BJ (cell line): ENCODE results near the gene NEK5. TPM values are rescaled to one million over a fixed set of nuclear protein-coding genes. Genes with fewer than 3 reads are reported as not detected.
"Not testable (repeated sequence)": the region's sequence is repeated elsewhere in the genome, so short reads cannot be mapped to it uniquely, and the experiment has no call there.

Source experiments
- CTCF ChIA-PET: fragments of 350-600 bp; formaldehyde crosslinking; extraction: SDS; loops from one replicate; lab custom pipeline; 2021; ENCODE audit warnings: antibody characterized with exemption, inconsistent platforms; lab: Yijun Ruan, JAX
- POLR2A ChIA-PET: fragments of 300-600 bp; sonication (Branson Sonifier 250); formaldehyde crosslinking; extraction: SDS; loops from one replicate; lab custom pipeline; 2021; ENCODE audit warnings: antibody characterized with exemption; lab: Charles Lee
- DNase-seq: peaks from one replicate; pipeline ENCODE4 v3.0.0-alpha.2; 2011; ENCODE audit warnings: low read depth
- H3K27me3 ChIP-seq: 2 replicates; pipeline ENCODE4 v1.6.0; 2011; ENCODE audit warnings: low read length; ENCODE audit not compliant: control insufficient read depth, insufficient read depth
- H3K36me3 ChIP-seq: 2 replicates; pipeline ENCODE4 v1.5.1; 2011; ENCODE audit warnings: low read length; ENCODE audit not compliant: control insufficient read depth, insufficient read depth
- H3K4me3 ChIP-seq: 2 replicates; pipeline ENCODE4 v1.5.1; 2011; ENCODE audit warnings: low read depth, mild to moderate bottlenecking, control low read depth, low read length
- polyA plus RNA-seq: library from polyadenylated mRNA; depleted of rRNA; stranded (reverse); fragments of >200 nt; gene quantifications from 2 replicates; pipeline ENCODE4 v1.2.3, GENCODE V29; 2011
- TF ChIP-seq, protein P1 (sequence below): IDR thresholded peaks from 2 replicates; pipeline ENCODE4 v1.5.1; 2011; ENCODE audit warnings: low read depth, mild to moderate bottlenecking, control low read depth, inconsistent platforms, low read length, moderate library complexity; ENCODE audit not compliant: insufficient read depth

Gene NEK5
- polyA plus RNA-seq, 1 experiment, result 0.04 TPM

DNA sequence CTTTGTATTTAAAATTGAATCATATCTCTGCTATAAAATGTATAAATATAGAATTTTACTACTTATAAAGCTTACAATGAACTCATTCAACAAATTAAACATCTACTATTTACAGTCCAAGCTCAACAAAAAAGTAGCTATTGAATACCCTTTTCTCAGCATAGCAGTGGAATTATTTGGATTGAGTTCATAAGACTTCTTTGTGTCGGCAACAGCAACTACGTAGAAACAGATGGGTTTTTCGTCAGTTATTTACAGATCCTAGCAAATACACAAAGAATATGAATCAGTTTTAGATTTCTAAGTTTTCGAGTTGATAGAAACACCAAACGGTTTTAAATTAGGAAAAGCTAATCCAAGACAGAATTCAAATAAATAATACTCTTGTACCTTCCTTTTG, 41.0 kb upstream of the NEK5 start:
- TF ChIP-seq, protein P1, sequence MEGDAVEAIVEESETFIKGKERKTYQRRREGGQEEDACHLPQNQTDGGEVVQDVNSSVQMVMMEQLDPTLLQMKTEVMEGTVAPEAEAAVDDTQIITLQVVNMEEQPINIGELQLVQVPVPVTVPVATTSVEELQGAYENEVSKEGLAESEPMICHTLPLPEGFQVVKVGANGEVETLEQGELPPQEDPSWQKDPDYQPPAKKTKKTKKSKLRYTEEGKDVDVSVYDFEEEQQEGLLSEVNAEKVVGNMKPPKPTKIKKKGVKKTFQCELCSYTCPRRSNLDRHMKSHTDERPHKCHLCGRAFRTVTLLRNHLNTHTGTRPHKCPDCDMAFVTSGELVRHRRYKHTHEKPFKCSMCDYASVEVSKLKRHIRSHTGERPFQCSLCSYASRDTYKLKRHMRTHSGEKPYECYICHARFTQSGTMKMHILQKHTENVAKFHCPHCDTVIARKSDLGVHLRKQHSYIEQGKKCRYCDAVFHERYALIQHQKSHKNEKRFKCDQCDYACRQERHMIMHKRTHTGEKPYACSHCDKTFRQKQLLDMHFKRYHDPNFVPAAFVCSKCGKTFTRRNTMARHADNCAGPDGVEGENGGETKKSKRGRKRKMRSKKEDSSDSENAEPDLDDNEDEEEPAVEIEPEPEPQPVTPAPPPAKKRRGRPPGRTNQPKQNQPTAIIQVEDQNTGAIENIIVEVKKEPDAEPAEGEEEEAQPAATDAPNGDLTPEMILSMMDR, result no peak
- Histone ChIP-seq H3K27me3 (no peaks in the 10 kb centered on the region), H3K36me3 (0 out of 2 replicates have a peak, but pooled peaks cover 2% of the 10 kb centered on the region), H3K4me3 (no peak overlapping the region)
- DNase-seq, result no peak
- CTCF ChIA-PET, result interaction anchor here (1.3 kb wide), 1 partner anchor 24 kb away, joined by 3 read pairs; no protein-coding TSS in a partner anchor
- POLR2A ChIA-PET, result no interaction called here

GRCh38 chr13:52165411-52165810, 36.5 kb upstream of the NEK5 start:
- Histone ChIP-seq H3K4me3 (no peak overlapping the region), H3K36me3 (0 out of 2 replicates have a peak, but pooled peaks cover 2% of the 10 kb centered on the region), H3K27me3 (no peaks in the 10 kb centered on the region)
- ChIA-PET CTCF (interaction anchor here (1.1 kb wide), 1 partner anchor 9 kb away, joined by 3 read pairs; no protein-coding TSS in a partner anchor), POLR2A (no interaction called here)
- DNase-seq, result no peak
- TF ChIP-seq, protein P1, result no peak

DNA sequence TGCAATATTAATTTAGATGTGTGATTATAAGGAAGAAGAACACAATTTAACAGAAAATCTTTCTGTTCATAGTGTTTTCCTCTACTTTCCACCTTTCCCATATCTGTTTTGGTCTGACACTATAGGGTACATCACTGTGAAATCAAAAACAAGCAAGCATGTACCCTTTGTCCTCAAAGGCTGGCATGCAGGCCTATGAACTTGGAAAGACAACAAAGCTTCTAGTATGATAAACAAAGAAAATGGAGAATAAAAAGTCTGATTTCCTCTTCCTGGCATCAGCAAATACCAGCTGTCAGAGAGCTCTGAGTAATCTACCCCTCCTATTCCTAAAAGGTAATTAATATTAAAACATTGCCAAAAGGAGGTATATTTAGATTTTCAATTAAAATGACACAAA, 36.1 kb upstream of the NEK5 start:
- ChIA-PET CTCF (interaction anchor here (1.1 kb wide), 1 partner anchor 10 kb away, joined by 3 read pairs; no protein-coding TSS in a partner anchor), POLR2A (no interaction called here)
- H3K4me3 ChIP-seq, result no peak overlapping the region
- no peaks in the 10 kb centered on the region for H3K27me3 ChIP-seq
- no peak for DNase-seq
- H3K36me3 ChIP-seq, result 0 out of 2 replicates have a peak, but pooled peaks cover 2% of the 10 kb centered on the region
- TF ChIP-seq, protein P1, result no peak

DNA sequence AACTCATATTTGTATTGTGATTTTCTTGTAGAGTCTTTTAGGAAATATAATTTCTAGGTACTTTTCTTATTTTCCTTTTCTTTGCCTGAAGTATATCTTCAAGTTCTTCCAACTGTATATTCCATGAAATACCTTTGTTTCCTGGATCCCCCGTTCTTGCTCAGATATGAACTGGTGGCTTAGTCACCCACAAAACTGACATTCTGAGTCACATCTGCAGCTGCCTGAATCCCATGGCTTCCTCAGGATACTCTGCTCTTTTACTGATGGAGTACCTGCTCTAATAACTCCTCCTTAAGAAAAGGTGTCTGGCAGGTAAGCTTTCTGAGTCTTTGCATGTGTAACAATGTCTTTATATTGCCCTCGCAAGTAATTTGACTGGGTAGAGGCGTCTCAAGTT, 35.0 kb upstream of the NEK5 start:
- CTCF ChIA-PET, H3K36me3 ChIP-seq, H3K4me3 ChIP-seq, H3K27me3 ChIP-seq, DNase-seq: not testable (repeated sequence)
- POLR2A ChIA-PET, result interaction anchor here (0.6 kb wide), 1 partner anchor 20 kb away, joined by 3 read pairs; no protein-coding TSS in a partner anchor

DNA sequence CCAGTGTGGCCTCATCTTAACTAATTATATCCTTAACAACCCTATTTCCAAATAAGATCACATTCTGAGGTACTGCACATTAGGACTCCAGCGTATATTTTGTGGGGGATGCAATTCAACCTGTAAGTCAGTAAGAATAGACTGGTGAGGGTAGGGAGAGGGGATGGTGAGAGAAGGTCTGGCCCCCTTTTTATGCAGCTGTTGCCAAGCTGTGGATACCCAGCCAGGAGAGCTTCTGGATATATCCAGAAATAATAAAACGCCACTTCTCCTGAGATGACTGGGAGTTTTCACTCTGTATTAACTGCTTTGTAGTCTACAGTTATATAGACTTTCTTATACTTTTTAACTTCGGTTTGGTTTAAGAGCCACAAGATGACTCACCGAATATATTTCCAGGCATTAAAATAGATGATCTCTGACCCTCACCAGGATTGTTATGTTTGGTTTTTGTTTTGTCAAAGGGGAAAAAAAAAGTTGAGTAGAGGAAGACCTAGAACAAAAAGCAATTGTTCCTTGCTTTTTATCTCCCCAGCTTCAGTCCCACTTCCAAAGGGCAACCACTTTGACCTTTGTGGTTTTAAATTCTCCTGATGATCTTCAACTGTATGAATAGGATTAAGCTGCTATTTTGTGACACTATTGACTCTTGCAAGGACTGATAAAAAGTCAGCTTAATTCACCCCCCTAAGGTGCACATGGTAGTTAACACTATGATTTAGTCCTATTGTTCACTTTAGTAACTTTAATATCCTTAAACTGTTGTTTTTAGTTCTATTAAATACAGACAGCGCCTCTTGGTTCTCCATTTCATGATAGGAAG, 33.6 kb upstream of the NEK5 start:
- no peak for DNase-seq
- Histone ChIP-seq H3K4me3 (no peak overlapping the region), H3K27me3 (no peaks in the 10 kb centered on the region), H3K36me3 (no peaks in the 10 kb centered on the region)
- CTCF ChIA-PET, result interaction anchor here (0.7 kb wide), 1 partner anchor 317 kb away, joined by 3 read pairs; no protein-coding TSS in a partner anchor
- POLR2A ChIA-PET, result interaction anchor here (0.6 kb wide), 1 partner anchor 180 kb away, joined by 3 read pairs; no protein-coding TSS in a partner anchor
- TF ChIP-seq, protein P1, result no peak
